Cardiac fibroblast (primary cell): Measurements from ENCODE around the gene HBG1.
"Not testable (repeated sequence)": the region's sequence is repeated elsewhere in the genome, so short reads cannot be mapped to it uniquely, and the experiment has no call there.

ENCODE experiments used
- DNase-seq, 2 donors: peaks; one replicate each; pipeline versions ENCODE4 v3.0.0 to v3.0.0-alpha.2; 2010; ENCODE audit warnings: low read depth in 2 of 2
- H3K4me3 ChIP-seq, 2 donors: replicated peaks in 1 of 2; 1 replicate in 1 of 2; 2 replicates in 1 of 2; pipeline ENCODE4 v1.5.1; 2011; ENCODE audit warnings: low read depth in 2 of 2, low read length in 2 of 2, mild to moderate bottlenecking in 2 of 2, moderate library complexity in 1 of 2
- TF ChIP-seq, protein P1 (sequence below): IDR thresholded peaks from one replicate; pipeline ENCODE4 v1.5.1; 2011; ENCODE audit warnings: low read depth, mild to moderate bottlenecking, low read length, inconsistent platforms

The HBG1 gene

DNA sequence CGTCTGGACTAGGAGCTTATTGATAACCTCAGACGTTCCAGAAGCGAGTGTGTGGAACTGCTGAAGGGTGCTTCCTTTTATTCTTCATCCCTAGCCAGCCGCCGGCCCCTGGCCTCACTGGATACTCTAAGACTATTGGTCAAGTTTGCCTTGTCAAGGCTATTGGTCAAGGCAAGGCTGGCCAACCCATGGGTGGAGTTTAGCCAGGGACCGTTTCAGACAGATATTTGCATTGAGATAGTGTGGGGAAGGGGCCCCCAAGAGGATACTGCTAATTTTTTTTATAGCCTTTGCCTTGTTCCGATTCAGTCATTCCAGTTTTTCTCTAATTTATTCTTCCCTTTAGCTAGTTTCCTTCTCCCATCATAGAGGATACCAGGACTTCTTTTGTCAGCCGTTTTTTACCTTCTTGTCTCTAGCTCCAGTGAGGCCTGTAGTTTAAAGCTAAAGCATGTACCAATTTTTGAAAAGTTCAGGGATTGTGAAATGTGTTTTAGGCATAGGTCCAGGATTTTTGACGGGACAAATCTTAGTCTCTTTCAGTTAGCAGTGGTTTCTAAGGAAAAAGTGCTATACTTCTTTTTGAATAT, at the start of gene HBG1:
TSS of gene HBG1 (minus strand) at position 51 of the 590 bp plus-strand sequence. CDS start 53 bp downstream, outside the sequence.
- peak; percentile 9 to 41 for DNase-seq

DNA sequence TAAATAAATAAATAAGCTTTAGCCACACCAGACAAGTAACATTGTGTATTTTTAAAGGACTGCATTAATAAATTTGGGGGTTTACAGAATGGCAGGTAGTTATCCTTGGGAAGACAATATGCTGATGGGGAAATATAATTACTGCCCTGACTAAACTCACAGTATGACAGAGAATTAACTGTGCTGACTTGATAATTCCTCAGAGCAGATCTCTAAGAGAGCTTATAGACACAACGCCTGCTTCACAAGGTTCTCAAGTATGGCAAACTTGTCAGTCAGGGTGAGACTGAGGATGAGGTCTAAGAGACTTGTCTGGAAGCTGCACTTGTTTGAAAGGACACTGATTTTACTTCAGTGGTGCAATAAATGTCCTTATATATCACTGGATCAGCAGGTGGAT, 48.8 kb upstream of the HBG1 start:
- DNase-seq, result no peak
- TF ChIP-seq, protein P1, sequence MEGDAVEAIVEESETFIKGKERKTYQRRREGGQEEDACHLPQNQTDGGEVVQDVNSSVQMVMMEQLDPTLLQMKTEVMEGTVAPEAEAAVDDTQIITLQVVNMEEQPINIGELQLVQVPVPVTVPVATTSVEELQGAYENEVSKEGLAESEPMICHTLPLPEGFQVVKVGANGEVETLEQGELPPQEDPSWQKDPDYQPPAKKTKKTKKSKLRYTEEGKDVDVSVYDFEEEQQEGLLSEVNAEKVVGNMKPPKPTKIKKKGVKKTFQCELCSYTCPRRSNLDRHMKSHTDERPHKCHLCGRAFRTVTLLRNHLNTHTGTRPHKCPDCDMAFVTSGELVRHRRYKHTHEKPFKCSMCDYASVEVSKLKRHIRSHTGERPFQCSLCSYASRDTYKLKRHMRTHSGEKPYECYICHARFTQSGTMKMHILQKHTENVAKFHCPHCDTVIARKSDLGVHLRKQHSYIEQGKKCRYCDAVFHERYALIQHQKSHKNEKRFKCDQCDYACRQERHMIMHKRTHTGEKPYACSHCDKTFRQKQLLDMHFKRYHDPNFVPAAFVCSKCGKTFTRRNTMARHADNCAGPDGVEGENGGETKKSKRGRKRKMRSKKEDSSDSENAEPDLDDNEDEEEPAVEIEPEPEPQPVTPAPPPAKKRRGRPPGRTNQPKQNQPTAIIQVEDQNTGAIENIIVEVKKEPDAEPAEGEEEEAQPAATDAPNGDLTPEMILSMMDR, result no peak
- H3K4me3 ChIP-seq, result no peak overlapping the region

More for the DNA sequence above, at the start of gene HBG1:
- not testable (repeated sequence) for H3K4me3 ChIP-seq

DNA sequence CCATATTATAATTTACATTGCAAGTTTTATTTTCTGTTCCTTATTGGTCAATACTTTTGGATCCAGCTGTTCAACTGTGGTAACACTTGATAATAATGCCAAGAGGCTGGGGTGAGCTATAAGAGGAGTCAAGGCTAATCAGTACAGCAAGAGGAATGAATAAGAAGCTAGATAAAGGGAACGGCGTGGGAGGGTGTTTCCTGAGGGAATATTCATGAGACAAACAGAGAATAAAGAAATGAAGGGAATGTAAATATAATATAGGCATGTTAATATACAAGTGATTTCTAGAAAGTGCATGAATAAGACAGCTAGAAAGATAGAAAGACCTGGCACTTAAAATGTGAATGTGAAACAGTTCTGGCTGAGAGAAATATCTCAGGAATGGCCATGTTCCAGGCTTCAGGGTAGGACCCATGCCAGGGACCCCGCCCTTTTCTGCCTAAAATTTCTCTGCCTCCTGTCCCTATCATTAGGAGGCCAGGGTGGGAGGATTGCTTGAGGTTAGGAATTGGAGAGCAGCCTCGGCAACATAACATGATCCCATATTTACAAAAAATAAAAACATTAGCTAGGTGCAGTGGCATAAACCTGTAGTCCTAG, 48.2 kb upstream of the HBG1 start:
- no peak overlapping the region for H3K4me3 ChIP-seq
- peak; percentile 11 to 34 for DNase-seq
- TF ChIP-seq, protein P1, result no peak

DNA sequence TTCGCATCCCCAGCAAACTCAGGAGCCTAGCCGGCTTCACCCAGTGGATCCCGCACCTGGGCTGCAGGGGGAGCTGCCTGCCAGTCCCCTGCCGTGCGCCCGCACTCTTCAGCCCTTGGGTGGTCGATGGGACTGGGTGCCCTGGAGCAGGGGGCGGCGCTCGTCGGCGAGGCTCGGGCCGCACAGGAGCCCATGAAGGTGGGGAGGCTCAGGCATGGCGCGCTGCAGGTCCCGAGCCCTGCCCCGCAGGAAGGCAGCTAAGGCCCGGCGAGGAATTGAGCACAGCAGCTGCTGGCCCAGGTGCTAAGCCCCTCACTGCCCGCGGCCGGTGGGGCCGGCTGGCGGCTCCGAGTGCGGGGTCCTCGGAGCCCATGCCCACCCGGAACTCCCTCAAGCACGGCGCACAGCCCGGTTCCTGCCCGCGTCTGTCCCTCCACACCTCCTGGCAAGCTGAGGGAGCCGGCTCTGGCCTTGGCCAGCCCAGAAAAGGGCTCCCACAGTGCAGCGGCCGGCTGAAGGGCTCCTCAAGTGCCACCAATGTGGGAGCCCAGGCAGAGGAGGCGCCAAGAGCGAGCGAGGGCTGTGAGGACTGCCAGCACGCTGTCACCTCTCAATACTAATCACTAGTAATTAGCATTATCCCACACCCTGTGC, 44.8 kb upstream of the HBG1 start:
- not testable (repeated sequence) for DNase-seq, H3K4me3 ChIP-seq

DNA sequence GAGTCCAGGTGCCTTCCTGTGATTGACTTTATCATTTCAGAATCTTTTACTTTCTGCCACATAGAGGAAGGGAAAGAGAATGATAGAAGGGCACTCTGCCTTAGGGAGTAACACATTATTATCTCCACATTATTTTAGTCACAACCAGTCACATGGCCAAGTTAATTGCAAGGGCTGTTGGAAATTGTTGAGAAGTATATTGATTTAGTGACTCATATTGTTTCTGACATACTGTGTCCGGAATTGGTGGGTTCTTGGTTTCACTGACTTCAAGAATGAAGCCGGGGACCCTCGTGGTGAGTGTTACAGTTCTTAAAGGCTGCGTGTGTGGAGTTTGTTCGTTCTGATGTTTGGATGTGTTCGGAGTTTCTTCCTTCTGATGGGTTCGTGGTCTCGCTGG, 43.4 kb upstream of the HBG1 start:
- DNase-seq, result no peak
- no peak overlapping the region for H3K4me3 ChIP-seq
- TF ChIP-seq, protein P1, result no peak

DNA sequence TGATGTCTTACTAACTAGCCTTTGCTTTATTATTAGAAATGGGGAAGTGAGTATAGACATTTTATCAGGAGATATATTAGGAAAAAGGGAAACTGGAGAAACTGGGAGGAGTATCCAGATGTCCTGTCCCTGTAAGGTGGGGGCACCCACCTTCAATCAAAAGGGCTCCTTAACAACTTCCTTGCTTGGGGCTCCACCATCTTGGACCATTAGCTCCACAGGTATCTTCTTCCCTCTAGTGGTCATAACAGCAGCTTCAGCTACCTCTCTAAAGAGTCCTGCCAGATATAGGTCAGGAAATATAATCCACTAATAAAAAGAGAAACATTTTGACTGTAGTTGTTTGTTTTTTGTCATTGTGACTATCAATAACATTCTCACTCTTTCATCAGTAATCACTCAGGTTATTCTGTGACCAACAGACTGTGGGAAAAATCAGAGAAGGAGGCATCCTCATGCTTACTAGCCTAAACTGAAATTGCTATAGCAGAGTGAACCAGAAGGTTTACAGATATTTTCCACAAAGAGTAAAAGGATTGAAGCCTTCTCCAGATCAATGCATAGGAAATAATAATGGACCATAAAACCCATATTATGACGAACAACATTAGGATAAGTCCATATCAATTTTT, 41.7 kb upstream of the HBG1 start:
- TF ChIP-seq, protein P1, result peak; percentile 81
- DNase-seq, result peak; percentile 62 to 70

DNA sequence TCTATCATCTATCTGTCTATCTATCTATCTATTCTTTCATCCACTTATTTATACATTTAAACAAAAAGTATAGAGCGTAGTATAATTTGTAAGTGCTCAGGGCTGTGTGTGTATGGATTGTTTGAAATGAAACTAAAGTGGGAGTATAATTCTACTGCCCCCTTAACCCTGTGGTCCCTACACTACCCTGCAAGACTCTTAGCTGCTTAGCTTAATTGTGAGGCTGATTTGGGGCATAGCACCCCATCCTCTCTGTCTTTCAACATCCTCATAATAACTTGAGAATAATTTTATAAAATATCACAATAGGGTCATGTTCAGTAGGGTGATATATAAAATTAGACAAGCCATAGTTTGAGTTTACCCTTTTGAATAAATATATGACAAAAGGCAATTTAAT, 40.4 kb upstream of the HBG1 start:
- no peak overlapping the region for H3K4me3 ChIP-seq
- no peak for DNase-seq
- TF ChIP-seq, protein P1, result no peak

More for the DNA sequence above, 41.7 kb upstream of the HBG1 start:
- no peak overlapping the region for H3K4me3 ChIP-seq
